ENCODE measurements around the gene RAB34.

Gene RAB34

DNA sequence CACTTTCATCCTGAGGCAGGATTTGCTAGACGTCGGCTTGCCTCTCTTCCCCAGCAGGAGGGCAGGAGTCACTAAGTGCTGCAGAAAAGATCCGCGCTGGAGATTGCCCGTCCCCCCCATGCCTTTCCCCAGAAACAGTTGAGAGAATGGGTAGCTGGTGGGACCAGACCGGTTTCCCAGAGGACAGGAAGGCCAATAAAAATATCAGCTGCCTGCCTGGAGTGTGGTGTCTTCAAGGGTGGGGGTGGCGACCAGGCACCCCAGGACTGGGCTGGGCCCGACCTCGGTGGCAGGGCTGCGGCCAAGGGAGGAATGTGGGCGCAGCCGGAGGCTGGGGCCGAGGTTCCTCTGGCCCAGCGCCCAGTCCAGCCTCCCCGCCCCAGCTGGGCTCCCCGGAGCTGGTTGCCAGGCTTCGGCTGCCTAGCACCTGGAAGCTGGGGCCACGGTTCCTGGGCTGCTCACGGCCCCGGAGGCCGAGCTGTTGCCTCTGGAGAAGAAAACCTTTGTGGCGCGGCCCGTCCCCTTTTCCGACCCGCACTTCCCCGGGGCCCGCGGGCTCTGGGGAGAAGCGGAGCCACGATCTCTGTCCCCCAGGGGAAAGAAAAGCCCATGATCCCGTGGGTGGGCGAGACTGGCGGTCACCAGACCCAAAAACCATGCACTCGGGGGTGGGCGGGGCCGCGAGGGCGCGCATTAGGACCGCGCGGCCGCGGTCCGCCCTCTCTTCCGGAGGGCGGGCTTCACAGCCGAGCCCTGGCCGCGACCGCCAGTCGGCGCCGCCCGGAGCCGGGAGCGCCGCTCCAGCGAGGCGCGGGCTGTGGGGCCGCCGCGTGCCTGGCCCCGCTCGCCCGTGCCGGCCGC, 25.8 kb upstream of the RAB34 start, which contains the start of gene TRAF4 (continued):
- TF ChIP-seq ZFP37 (tag by site-specific recombination; IDR thresholded peaks at IDR 0.05) (peak; percentile 40; the same call in 1 of the 2 replicates), BCL11A (tag by site-specific recombination; IDR thresholded peaks at IDR 0.05; ENCODE audit: low read depth) (no peak), ZNF121 (tag by site-specific recombination; IDR thresholded peaks at IDR 0.05) (peak; percentile 28; the same call in 1 of the 2 replicates), WT1 (tag by site-specific recombination; IDR thresholded peaks at IDR 0.05) (peak; percentile 86), ZNF776 (tag by site-specific recombination; IDR thresholded peaks at IDR 0.05; ENCODE audit: borderline replicate concordance) (no peak), SP3 (tag by site-specific recombination; IDR thresholded peaks at IDR 0.05) (peak; percentile 58), ZNF596 (tag by site-specific recombination; IDR thresholded peaks at IDR 0.05) (0 out of 2 replicates have a peak, but pooled peaks have one; percentile 3), ZBTB26 (tag by site-specific recombination; optimal IDR thresholded peaks at IDR 0.05) (peak; percentile 82), ZNF558 (tag by site-specific recombination; IDR thresholded peaks at IDR 0.05) (no peak; the same call in 1 of the 2 replicates), KLF7 (tag by site-specific recombination; IDR thresholded peaks at IDR 0.05; ENCODE audit: borderline replicate concordance) (peak; percentile 81; the same call in 1 of the 2 replicates), SP2 (tag by site-specific recombination; IDR thresholded peaks at IDR 0.05) (peak; percentile 70), MEIS1 (CRISPR knock-in tag; IDR thresholded peaks at IDR 0.05; ENCODE audit: borderline replicate concordance) (0 out of 2 replicates have a peak, but pooled peaks have one; percentile 43), IKZF3 (tag by site-specific recombination; IDR thresholded peaks at IDR 0.05) (peak; percentile 93), ZNF341 (tag by site-specific recombination; IDR thresholded peaks at IDR 0.05; ENCODE audit: low read depth) (peak; percentile 96), ZIC2 (tag by site-specific recombination; IDR thresholded peaks at IDR 0.05) (peak; percentile 89), ZSCAN23 (tag by site-specific recombination; IDR thresholded peaks at IDR 0.05) (no peak), ZNF37A (tag by site-specific recombination; IDR thresholded peaks at IDR 0.05) (no peak), ZSCAN30 (tag by site-specific recombination; IDR thresholded peaks at IDR 0.05) (peak; percentile 60), KLF9 (tag by site-specific recombination; IDR thresholded peaks at IDR 0.05; ENCODE audit: low read depth) (peak; percentile 99), TCF7L2 (IDR thresholded peaks at IDR 0.05; ENCODE audit: borderline replicate concordance, low read depth, low read length) (peak; percentile 80; the same call in 1 of the 2 replicates), PRDM6 (tag by site-specific recombination; IDR thresholded peaks at IDR 0.05) (no peak; the same call in 1 of the 2 replicates), ZNF184 (tag by site-specific recombination; IDR thresholded peaks at IDR 0.05) (no peak), ZBTB20 (tag by site-specific recombination; IDR thresholded peaks at IDR 0.05) (peak; percentile 91), ELK4 (IDR thresholded peaks at IDR 0.05; ENCODE audit: borderline replicate concordance, low read depth, low read length) (peak; percentile 74; the same call in 1 of the 2 replicates), GLIS2 (tag by site-specific recombination; IDR thresholded peaks at IDR 0.05) (peak; percentile 94), SCRT2 (tag by site-specific recombination; IDR thresholded peaks at IDR 0.05) (peak; percentile 64; the same call in 1 of the 2 replicates), ZNF548 (tag by site-specific recombination; IDR thresholded peaks at IDR 0.05) (no peak)
- TF ChIP-seq, protein P1, sequence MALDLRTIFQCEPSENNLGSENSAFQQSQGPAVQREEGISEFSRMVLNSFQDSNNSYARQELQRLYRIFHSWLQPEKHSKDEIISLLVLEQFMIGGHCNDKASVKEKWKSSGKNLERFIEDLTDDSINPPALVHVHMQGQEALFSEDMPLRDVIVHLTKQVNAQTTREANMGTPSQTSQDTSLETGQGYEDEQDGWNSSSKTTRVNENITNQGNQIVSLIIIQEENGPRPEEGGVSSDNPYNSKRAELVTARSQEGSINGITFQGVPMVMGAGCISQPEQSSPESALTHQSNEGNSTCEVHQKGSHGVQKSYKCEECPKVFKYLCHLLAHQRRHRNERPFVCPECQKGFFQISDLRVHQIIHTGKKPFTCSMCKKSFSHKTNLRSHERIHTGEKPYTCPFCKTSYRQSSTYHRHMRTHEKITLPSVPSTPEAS (tag by site-specific recombination; IDR thresholded peaks at IDR 0.05), result 0 out of 2 replicates have a peak, but pooled peaks have one; percentile 9
- TF ChIP-seq, protein P2, sequence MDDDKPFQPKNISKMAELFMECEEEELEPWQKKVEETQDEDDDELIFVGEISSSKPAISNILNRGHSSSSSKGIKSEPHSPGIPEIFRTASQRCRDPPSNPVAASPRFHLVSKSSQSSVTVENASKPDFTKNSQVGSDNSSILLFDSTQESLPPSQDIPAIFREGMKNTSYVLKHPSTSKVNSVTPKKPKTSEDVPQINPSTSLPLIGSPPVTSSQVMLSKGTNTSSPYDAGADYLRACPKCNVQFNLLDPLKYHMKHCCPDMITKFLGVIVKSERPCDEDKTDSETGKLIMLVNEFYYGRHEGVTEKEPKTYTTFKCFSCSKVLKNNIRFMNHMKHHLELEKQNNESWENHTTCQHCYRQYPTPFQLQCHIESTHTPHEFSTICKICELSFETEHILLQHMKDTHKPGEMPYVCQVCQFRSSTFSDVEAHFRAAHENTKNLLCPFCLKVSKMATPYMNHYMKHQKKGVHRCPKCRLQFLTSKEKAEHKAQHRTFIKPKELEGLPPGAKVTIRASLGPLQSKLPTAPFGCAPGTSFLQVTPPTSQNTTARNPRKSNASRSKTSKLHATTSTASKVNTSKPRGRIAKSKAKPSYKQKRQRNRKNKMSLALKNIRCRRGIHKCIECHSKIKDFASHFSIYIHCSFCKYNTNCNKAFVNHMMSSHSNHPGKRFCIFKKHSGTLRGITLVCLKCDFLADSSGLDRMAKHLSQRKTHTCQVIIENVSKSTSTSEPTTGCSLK (tag by site-specific recombination; IDR thresholded peaks at IDR 0.05), result no peak
- TF ChIP-seq, protein P3, sequence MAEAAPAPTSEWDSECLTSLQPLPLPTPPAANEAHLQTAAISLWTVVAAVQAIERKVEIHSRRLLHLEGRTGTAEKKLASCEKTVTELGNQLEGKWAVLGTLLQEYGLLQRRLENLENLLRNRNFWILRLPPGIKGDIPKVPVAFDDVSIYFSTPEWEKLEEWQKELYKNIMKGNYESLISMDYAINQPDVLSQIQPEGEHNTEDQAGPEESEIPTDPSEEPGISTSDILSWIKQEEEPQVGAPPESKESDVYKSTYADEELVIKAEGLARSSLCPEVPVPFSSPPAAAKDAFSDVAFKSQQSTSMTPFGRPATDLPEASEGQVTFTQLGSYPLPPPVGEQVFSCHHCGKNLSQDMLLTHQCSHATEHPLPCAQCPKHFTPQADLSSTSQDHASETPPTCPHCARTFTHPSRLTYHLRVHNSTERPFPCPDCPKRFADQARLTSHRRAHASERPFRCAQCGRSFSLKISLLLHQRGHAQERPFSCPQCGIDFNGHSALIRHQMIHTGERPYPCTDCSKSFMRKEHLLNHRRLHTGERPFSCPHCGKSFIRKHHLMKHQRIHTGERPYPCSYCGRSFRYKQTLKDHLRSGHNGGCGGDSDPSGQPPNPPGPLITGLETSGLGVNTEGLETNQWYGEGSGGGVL (tag by site-specific recombination; IDR thresholded peaks at IDR 0.05), result peak; percentile 66

All from HEK293 (cell line).